GM18526 (cell line): ENCODE results near the gene CXCR6.

ENCODE experiments used
- POLR2A ChIP-seq: IDR thresholded peaks from 3 replicates; pipeline ENCODE4 v1.6.1; 2011; ENCODE audit not compliant: insufficient read length; ENCODE audit errors: extremely low read depth

Gene CXCR6

DNA sequence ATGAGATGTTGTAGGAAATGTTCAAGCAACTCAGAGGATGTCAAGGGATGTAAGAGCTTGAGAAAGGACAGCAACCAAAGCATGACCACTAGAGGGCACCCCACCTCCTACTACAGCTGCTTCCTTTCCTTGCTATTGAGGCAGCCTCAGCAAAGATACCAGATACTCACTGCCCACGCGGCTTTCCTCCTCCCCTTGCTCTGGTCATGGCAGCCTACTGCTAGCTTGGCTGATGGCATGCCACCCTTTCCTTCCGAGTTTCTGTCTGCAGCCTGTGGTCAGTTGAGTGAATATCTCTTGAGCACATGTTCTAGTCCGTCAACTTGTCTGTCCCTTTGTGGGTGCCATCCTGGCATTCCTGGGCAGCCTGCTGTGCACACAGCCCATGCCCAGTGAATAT is 4.4 kb upstream of the CXCR6 start:
- TF ChIP-seq POLR2A: no peak

GRCh38 chr3:45939341-45939771 is 3.9 kb upstream of the CXCR6 start:
- no peak for TF ChIP-seq POLR2A

DNA sequence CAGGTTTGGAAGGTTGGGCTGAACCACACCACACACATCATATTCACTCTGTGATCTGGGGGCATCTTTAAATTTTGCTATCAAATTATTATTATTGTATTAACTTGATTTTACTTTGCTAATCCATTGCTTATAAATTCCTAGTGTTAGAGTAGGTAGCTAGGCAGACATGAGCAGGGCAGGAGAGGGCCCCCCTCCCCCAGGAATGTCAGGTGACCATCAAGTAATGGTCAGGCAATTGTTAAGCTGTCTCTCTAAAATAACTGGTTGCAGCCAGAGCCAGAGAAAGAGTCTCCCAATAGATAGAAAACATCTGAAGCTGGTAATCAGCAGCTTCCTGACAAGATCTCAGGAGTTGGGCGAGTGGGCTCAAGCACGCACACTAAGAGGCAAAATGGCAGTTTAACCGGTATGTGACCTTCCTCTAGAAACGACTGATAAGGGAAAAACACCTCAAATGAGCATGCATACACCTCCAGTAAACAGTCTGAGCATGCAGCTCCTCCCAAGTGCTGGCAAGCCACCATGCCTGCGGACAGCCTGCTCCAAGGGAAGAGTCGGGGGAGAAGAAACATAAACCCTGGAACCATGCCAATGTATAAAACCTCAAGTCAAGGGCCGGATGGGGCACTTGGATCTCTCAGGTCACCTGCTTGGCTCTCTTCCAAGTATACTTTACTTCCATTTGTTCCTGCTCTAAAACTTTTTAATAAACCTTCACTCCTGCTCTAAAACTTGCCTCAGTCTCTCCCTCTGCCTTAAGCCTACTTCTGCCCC is 3.1 kb upstream of the CXCR6 start:
- TF ChIP-seq POLR2A: no peak

DNA sequence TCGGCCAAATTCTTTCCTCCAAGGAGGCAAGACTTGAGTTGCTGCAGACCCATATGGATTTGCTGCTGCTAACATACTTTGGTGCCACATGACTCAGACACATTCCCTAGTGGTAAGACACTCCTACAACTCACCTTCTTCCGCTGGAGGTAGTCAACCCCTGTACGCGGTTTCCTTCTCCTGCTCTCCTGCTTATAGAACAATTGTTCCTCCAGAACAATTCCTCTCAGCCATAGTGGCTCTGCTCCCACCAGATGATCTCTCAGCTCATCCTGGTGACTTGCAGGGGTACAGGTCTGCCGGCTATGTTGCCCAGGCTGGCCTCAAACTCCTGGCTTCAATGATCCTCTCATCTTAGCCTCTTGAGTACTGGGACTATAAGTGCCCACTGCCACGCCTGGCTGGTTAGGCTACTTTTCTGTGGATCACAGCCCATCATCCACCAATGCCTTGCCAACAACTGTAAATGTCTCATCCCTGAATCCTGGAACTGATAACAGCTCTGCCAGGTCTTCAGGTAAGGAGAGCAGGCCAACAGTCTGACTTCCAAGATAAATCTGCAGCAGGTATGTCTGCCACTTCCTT is 2.4 kb upstream of the CXCR6 start:
- no peak for TF ChIP-seq POLR2A

- TF ChIP-seq POLR2A: no peak
These were observed 1.0 kb upstream of the CXCR6 start for GRCh38 chr3:45942051-45942825.

GRCh38 chr3:45944830-45945620 is 1.8 kb downstream of the CXCR6 start:
- TF ChIP-seq POLR2A: no peak

- no peak for TF ChIP-seq POLR2A
These were observed 3.0 kb downstream of the CXCR6 start for GRCh38 chr3:45946307-45946706.

DNA sequence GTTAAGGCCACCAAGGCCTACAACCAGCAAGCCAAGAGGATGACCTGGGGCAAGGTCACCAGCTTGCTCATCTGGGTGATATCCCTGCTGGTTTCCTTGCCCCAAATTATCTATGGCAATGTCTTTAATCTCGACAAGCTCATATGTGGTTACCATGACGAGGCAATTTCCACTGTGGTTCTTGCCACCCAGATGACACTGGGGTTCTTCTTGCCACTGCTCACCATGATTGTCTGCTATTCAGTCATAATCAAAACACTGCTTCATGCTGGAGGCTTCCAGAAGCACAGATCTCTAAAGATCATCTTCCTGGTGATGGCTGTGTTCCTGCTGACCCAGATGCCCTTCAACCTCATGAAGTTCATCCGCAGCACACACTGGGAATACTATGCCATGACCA is 3.6 kb downstream of the CXCR6 start:
- no peak for TF ChIP-seq POLR2A

DNA sequence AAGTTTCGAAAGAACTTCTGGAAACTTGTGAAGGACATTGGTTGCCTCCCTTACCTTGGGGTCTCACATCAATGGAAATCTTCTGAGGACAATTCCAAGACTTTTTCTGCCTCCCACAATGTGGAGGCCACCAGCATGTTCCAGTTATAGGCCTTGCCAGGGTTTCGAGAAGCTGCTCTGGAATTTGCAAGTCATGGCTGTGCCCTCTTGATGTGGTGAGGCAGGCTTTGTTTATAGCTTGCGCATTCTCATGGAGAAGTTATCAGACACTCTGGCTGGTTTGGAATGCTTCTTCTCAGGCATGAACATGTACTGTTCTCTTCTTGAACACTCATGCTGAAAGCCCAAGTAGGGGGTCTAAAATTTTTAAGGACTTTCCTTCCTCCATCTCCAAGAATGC is 4.1 kb downstream of the CXCR6 start:
- TF ChIP-seq POLR2A: no peak

DNA sequence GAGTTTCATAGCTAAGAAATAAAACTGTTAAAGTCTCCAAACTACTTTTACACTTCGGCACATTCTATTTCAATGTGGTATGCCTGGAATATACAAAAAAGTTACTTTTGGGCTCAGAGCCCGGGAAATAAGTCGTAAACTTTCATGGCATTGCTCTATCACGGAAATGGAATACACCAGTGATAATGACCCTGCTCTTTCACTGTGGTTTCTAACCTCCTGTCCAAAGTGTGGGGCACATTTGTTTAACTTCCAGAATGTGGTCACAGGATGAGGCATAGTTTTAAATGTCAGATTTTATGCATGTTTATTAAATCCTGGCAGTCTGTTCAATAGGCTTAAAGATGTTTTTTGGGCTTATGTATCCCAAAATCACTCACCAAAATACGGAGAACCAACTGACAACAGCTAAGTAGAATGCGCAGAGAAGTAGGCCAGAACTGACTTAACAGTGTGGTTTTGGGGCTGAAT is 5.1 kb downstream of the CXCR6 start:
- no peak for TF ChIP-seq POLR2A

DNA sequence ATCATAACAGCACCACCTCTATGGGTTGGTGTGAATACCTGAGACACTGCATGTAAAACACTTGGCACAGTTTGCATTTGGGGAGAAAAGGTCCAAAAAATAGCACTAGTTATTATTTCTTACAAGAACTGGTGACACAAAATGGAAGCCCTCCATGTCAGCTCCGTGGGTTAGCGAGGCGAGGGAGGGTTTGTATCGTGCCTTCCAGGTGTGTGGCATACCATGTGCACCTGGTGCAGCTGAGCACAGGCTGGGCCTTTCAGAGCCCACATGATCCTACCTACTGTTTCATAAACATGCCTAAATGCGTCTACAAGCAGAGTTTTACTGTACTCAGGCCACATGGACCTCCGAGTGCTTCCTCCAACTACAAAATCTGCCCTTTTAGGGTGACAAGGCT is 5.6 kb downstream of the CXCR6 start:
- no peak for TF ChIP-seq POLR2A

- no peak for TF ChIP-seq POLR2A
These were observed 6.2 kb downstream of the CXCR6 start for GRCh38 chr3:45949432-45949831.

- TF ChIP-seq POLR2A: no peak
These were observed 6.9 kb downstream of the CXCR6 start for GRCh38 chr3:45950131-45950530.

- no peak for TF ChIP-seq POLR2A
These were observed 7.7 kb downstream of the CXCR6 start for GRCh38 chr3:45950686-45951600.

- TF ChIP-seq POLR2A: no peak
These were observed 8.7 kb downstream of the CXCR6 start for GRCh38 chr3:45951946-45952345.

- no peak for TF ChIP-seq POLR2A
These were observed 9.2 kb downstream of the CXCR6 start for GRCh38 chr3:45952456-45952855.
